Measurements from ENCODE around the gene FZR1.
A peak's percentile ranks its signal among the peaks of the same experiment; 100 is the strongest.

The FZR1 gene

GRCh38 chr19:3505598-3506383 lies at the start of gene FZR1:
TSS of gene FZR1 (plus strand) at chr19:3506311. CDS start at chr19:3522990, 16,679 bp downstream.
- in situ Hi-C loops (cut with MboI; ENCODE audit: low pct_unique_long_range_greater_than_20kb, low sequenced_read_pairs, unreplicated experiment), result no loop called here
- peak; percentile 100 for DNase-seq (ENCODE audit: low spot score)
- no peak for TF ChIP-seq CTCF (IDR thresholded peaks at IDR 0.05; ENCODE audit: extremely low read depth, insufficient read depth, missing control alignments)

DNA sequence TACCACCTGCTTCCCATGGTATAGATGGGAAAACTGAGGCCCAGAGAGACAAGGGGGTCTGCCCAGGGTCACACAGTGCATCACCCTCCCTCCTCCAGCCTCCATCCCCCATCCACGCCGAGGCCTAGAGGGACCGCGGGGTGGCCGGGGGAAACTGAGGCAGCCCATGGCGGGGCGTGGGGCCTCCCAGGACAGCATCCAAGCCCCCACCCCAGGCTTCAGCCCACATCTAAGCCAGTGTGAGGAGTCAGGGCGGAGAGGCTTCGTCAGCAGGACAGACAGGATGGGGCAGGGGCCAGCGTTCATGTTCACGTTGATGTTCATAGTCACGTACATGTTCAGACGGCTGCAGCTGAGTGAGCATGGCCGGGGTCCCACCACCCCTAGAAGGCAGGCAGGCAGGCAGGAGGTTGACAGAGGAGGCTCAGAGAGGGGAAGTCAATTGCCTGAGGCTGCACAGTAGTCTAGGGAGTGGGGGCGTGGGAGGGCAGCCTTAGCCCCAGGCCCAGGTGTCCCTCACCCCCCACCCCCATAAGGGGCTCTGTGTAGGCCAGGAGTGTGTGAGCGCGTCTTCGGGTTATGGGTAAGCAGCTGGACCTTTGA lies 49.1 kb upstream of the FZR1 start:
- in situ Hi-C loops (cut with MboI; ENCODE audit: low pct_unique_long_range_greater_than_20kb, low sequenced_read_pairs, unreplicated experiment), result no loop called here
- no peak for DNase-seq (ENCODE audit: low spot score)
- TF ChIP-seq CTCF (IDR thresholded peaks at IDR 0.05; ENCODE audit: extremely low read depth, insufficient read depth, missing control alignments), result no peak

DNA sequence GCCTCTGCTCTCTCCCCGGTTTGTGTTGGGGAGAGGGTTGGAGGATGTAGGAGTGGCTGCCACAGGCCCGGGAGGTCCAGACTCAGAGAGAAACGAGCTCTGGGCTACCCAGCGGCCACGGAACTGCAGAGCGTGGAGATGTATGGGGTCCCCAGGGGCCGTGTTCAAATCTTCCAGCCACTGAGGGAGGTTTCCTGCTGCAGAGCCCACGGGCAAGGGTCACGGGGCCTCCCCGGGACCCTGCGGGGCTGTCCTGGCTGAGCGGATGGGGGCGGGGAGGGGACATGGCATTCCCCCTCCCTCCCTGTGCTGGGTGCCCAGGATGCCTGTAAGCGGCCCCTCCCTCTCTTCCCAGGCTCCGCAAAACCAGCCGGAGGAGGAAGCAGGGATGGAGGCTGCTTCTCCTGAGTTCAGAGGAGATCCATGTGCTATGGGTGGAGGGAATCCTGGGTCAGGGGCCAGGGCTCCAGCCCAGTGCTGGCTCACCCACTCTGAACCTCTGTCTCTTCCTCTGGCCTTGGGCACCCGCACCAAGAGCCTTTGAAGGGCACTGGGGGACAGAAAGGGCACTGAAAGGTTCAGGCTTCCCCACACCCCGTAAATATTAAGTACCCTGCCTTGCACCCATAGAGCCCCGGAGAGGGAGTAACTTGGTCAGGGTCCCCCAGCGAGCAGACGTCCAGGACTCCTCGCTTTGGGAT lies 48.4 kb upstream of the FZR1 start:
- DNase-seq (ENCODE audit: low spot score), result no peak
- in situ Hi-C loops (cut with MboI; ENCODE audit: low pct_unique_long_range_greater_than_20kb, low sequenced_read_pairs, unreplicated experiment), result no loop called here
- TF ChIP-seq CTCF (IDR thresholded peaks at IDR 0.05; ENCODE audit: extremely low read depth, insufficient read depth, missing control alignments), result no peak

DNA sequence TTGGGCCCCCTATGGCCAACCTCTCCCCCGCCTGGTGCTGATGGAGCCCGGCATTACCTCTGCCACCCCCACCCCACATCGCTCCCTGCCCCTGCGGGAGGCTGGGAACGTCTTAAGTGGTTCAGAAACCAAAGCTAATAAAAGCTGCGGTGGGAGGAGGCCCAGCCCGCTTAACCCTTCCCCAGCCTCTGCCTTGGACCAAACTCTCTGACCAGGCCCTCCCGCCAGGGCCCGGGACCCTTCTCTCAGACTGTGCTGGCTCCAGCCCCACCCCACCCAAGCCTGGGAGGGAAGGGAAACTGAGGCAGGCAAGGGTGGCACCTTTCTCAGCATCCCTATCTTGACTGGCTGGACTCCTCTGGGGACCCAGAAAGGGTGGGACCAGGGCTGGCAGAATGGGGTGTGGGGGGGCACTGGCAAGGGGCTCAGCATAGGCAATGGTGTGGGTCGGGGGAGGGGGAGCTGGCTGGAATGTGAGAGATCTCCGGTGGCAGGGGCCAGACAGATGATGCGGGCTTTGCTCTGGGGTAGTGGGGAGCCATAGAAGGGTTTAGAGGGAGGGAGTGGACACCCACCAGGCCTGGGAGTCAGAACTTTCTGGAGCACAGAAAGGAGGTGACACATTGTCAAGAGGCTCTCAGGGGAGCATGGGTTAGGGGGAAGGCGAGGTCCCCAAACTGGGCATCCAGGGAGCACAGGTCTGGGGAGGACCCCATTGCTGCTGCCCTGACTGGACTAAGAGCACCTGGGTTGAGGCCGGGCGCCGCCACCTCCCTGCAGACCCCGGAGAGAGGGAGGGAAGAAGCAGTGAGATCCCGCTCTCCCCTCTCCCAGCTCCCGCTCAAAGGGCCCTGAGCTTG lies 47.7 kb upstream of the FZR1 start:
- in situ Hi-C loops (cut with MboI; ENCODE audit: low pct_unique_long_range_greater_than_20kb, low sequenced_read_pairs, unreplicated experiment), result no loop called here
- DNase-seq (ENCODE audit: low spot score), result no peak
- TF ChIP-seq CTCF (IDR thresholded peaks at IDR 0.05; ENCODE audit: extremely low read depth, insufficient read depth, missing control alignments), result no peak

GRCh38 chr19:3459089-3459881 lies 46.8 kb upstream of the FZR1 start:
- in situ Hi-C loops (cut with MboI; ENCODE audit: low pct_unique_long_range_greater_than_20kb, low sequenced_read_pairs, unreplicated experiment), result no loop called here
- no peak for TF ChIP-seq CTCF (IDR thresholded peaks at IDR 0.05; ENCODE audit: extremely low read depth, insufficient read depth, missing control alignments)
- no peak for DNase-seq (ENCODE audit: low spot score)
